GM23248 (cell line): ENCODE results near the gene KIAA1671. TPM values are rescaled to one million over a fixed set of nuclear protein-coding genes. Genes with fewer than 3 reads are reported as not detected.

ENCODE experiments used
- DNase-seq: peaks from one replicate; pipeline ENCODE4 v3.0.0-alpha.2; 2015
- H2AFZ ChIP-seq: fragments of 200-600 bp; sonication (generic); 2 replicates; pipeline ENCODE4 v1.6.1; 2016; ENCODE audit warnings: antibody characterized with exemption
- H3F3A ChIP-seq: fragments of 200-600 bp; sonication (generic); 2 replicates; pipeline ENCODE4 v1.6.1; 2016; ENCODE audit warnings: mild to moderate bottlenecking, antibody characterized with exemption, mixed run types; ENCODE audit not compliant: insufficient read depth
- H3K27ac ChIP-seq: fragments of 200-600 bp; sonication (generic); 2 replicates; pipeline ENCODE4 v1.5.1; 2016; ENCODE audit warnings: mild to moderate bottlenecking
- H3K27me3 ChIP-seq: fragments of 200-600 bp; sonication (generic); replicated peaks from 2 replicates; pipeline ENCODE4 v1.6.1; 2016; ENCODE audit warnings: mild to moderate bottlenecking; ENCODE audit not compliant: insufficient read depth
- H3K36me3 ChIP-seq: fragments of 200-600 bp; sonication (generic); 2 replicates; pipeline ENCODE4 v1.6.1; 2016; ENCODE audit warnings: low read depth, mild to moderate bottlenecking
- H3K4me1 ChIP-seq: fragments of 200-600 bp; sonication (generic); 2 replicates; pipeline ENCODE4 v1.6.1; 2016; ENCODE audit warnings: mild to moderate bottlenecking; ENCODE audit not compliant: insufficient read depth
- H3K4me2 ChIP-seq: fragments of 200-600 bp; sonication (generic); one replicate; pipeline ENCODE4 v1.6.1; 2016; ENCODE audit warnings: mild to moderate bottlenecking; ENCODE audit not compliant: unreplicated experiment
- H3K4me3 ChIP-seq: fragments of 200-600 bp; sonication (generic); 2 replicates; pipeline ENCODE4 v1.5.1; 2016; ENCODE audit warnings: mild to moderate bottlenecking
- H3K79me2 ChIP-seq: fragments of 200-600 bp; sonication (generic); 2 replicates; pipeline ENCODE4 v1.6.1; 2016; ENCODE audit warnings: mild to moderate bottlenecking; ENCODE audit not compliant: insufficient read depth
- H3K9ac ChIP-seq: fragments of 200-600 bp; sonication (generic); 2 replicates; pipeline ENCODE4 v1.6.1; 2016; ENCODE audit warnings: mild to moderate bottlenecking
- H3K9me2 ChIP-seq: fragments of 200-600 bp; sonication (generic); 2 replicates; pipeline ENCODE4 v1.6.1; 2016; ENCODE audit warnings: mixed run types, mild to moderate bottlenecking, moderate library complexity; ENCODE audit not compliant: insufficient read depth
- H3K9me3 ChIP-seq: fragments of 200-600 bp; sonication (generic); one replicate; pipeline ENCODE4 v1.6.1; 2017; ENCODE audit warnings: low read depth
- H4K20me1 ChIP-seq: fragments of 200-600 bp; sonication (generic); 2 replicates; pipeline ENCODE4 v1.6.0; 2016; ENCODE audit not compliant: insufficient read depth
- EZH2 ChIP-seq: fragments of 200-600 bp; sonication (generic); IDR thresholded peaks from 2 replicates; pipeline ENCODE4 v1.6.1; 2018; ENCODE audit warnings: antibody characterized with exemption, mild to moderate bottlenecking; ENCODE audit not compliant: insufficient read depth, poor library complexity, severe bottlenecking
- EZH2phosphoT487 ChIP-seq: fragments of 200-600 bp; sonication (generic); IDR thresholded peaks from 2 replicates; pipeline ENCODE4 v1.6.1; 2018; ENCODE audit warnings: antibody characterized with exemption, moderate library complexity, mild to moderate bottlenecking, low read depth; ENCODE audit not compliant: insufficient read depth
- WGBS, 2 experiments: methylation state at CpG; one replicate each; pipeline ENCODE4 v1.1.6; 2015 to 2017; ENCODE audit warnings: low lambda C conversion rate in 2 of 2, low coverage in 1 of 2; ENCODE audit errors: missing lambda C conversion rate in 2 of 2; 5-methylcytosine and 5-hydroxymethylcytosine counted together
- in situ Hi-C: fragments of 300-500 bp; cut with MboI; formaldehyde crosslinking; loops from 2 replicates; pipeline ENCODE4 v1.15.0; 2020
- polyA plus RNA-seq: library from polyadenylated mRNA; unstranded; fragments of >200 nt; fragmentation: Nextera tagmentation; extraction: Ambion mirVana; gene quantifications from 2 replicates; pipeline ENCODE4 v1.2.1, GENCODE V29; 2016
- total RNA-seq: library from RNA; depleted of rRNA; stranded (reverse); fragments of >200 nt; shearing (Covaris generic); gene quantifications from 2 replicates; pipeline ENCODE4 v1.2.3, GENCODE V29; 2014

KIAA1671 gene
- total and polyA plus RNA-seq, 2 experiments from 2014 or later, result 0.25 to 0.76 TPM

DNA sequence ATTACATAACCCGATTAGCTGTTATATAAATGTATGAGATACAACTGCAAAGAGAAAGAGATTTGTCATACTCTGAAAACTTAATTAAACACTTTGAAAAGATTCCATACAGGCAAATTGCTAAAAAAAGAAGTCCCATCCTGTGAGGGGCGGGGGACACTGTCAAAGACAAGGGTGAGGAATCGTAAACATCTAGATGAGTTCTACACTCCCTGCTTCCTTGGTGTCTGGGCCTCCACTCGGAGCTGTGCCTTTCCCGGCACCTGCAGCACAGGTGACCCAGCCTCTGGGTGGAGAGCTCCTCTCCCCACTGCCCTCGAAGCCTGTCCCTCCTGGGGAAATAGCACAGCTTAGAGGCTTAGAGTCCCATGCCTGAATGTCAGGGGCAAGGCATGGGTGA is 177.9 kb downstream of the KIAA1671 start:
- no peak overlapping the region for H3K27ac ChIP-seq
- H2AFZ ChIP-seq, result no peak overlapping the region
- H3K9me2 ChIP-seq, result no peaks in the 10 kb centered on the region
- DNase-seq, result no peak
- H3K4me1 ChIP-seq, result no peaks in the 10 kb centered on the region
- 47 to 59% methylated on average over 6 of the region's 6 CpGs for WGBS, 2 experiments
- no peaks in the 10 kb centered on the region for H3K9me3 ChIP-seq
- TF ChIP-seq EZH2 (no peak), EZH2phosphoT487 (no peak)
- H3F3A ChIP-seq, result no peaks in the 10 kb centered on the region
- H3K79me2 ChIP-seq, result no peaks in the 10 kb centered on the region
- no peak overlapping the region for H3K4me2 ChIP-seq
- no peaks in the 10 kb centered on the region for H3K27me3 ChIP-seq
- H3K36me3 ChIP-seq, result no peaks in the 10 kb centered on the region
- H4K20me1 ChIP-seq, result no peaks in the 10 kb centered on the region
- no peak overlapping the region for H3K9ac ChIP-seq
- H3K4me3 ChIP-seq, result no peak overlapping the region
- in situ Hi-C loops, result no loop called here

GRCh38 chr22:25131198-25131887 is 178.8 kb downstream of the KIAA1671 start:
- no peaks in the 10 kb centered on the region for H4K20me1 ChIP-seq
- H3K9ac ChIP-seq, result no peak overlapping the region
- H2AFZ ChIP-seq, result no peak overlapping the region
- H3K4me1 ChIP-seq, result no peaks in the 10 kb centered on the region
- H3K27me3 ChIP-seq, result no peaks in the 10 kb centered on the region
- in situ Hi-C loops, result no loop called here
- H3F3A ChIP-seq, result no peaks in the 10 kb centered on the region
- H3K36me3 ChIP-seq, result no peaks in the 10 kb centered on the region
- TF ChIP-seq EZH2, result no peak
- H3K4me2 ChIP-seq, result no peak overlapping the region
- no peak overlapping the region for H3K4me3 ChIP-seq
- WGBS, 2 experiments, result 40 to 45% methylated on average over 9 of the region's 9 CpGs
- no peaks in the 10 kb centered on the region for H3K9me2 ChIP-seq
- H3K79me2 ChIP-seq, result no peaks in the 10 kb centered on the region
- H3K9me3 ChIP-seq, result no peaks in the 10 kb centered on the region
- no peak for DNase-seq
- no peak overlapping the region for H3K27ac ChIP-seq

DNA sequence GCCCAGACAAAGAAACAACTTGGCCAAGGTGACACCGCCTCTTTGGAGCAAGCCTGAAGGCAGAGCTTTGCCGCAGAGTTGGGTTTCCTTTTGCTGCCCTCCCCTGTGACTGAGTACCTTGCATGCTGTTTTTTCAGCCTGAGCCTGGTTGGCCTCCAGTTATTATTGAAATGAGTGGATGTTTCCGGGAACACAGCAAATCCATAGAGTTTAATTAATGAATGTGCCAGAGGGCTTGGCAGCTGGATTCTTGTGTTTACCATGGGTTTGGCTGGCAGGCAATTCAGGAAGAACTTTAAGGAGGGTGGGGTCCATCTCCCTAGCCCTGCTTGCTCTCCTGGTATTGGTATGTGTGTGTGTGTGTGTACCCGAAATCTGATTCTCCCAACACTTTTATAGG is 181.5 kb downstream of the KIAA1671 start:
- Histone ChIP-seq H3K4me2 (no peak overlapping the region), H3K4me3 (no peak overlapping the region), H3K9ac (no peak overlapping the region), H3F3A (no peaks in the 10 kb centered on the region), H3K9me3 (no peaks in the 10 kb centered on the region), H3K9me2 (no peaks in the 10 kb centered on the region), H3K36me3 (no peaks in the 10 kb centered on the region), H3K27ac (no peak overlapping the region), H2AFZ (no peak overlapping the region), H4K20me1 (no peaks in the 10 kb centered on the region), H3K79me2 (no peaks in the 10 kb centered on the region), H3K4me1 (no peaks in the 10 kb centered on the region), H3K27me3 (no peaks in the 10 kb centered on the region)
- WGBS, 2 experiments, result 40 to 48% methylated on average over 4 of the region's 4 CpGs
- in situ Hi-C loops, result no loop called here
- no peak for TF ChIP-seq EZH2
- TF ChIP-seq EZH2phosphoT487, result no peak
- DNase-seq, result no peak

DNA sequence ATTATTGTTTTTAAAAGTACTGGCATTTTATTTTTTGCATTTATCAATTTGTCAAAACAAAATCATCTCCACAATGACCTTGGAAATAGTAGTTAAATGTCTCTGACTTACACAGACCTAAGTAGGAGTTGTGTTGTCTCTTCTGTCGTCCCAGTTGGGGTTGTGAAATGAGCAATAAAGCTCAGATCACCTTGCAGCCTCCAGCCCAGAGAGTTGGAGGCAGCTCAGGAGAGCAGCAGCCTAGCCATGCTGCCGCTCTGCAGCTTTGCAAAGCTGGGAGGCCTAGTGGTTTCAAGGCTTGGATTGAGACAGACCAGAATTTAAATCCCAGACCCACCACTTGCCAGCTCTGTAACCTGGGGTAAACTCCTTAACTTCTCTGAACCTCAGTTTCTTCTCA is 181.9 kb downstream of the KIAA1671 start:
- Histone ChIP-seq H3K4me2 (no peak overlapping the region), H3K27me3 (no peaks in the 10 kb centered on the region), H3K79me2 (no peaks in the 10 kb centered on the region), H3K36me3 (no peaks in the 10 kb centered on the region), H3K9me3 (no peaks in the 10 kb centered on the region), H2AFZ (no peak overlapping the region), H3K9me2 (no peaks in the 10 kb centered on the region), H4K20me1 (no peaks in the 10 kb centered on the region), H3K9ac (no peak overlapping the region), H3K4me1 (no peaks in the 10 kb centered on the region), H3F3A (no peaks in the 10 kb centered on the region), H3K27ac (no peak overlapping the region), H3K4me3 (no peak overlapping the region)
- DNase-seq, result no peak
- 49 to 52% methylated on average over 2 of the region's 2 CpGs for WGBS, 2 experiments
- in situ Hi-C loops, result no loop called here
- no peak for TF ChIP-seq EZH2phosphoT487

DNA sequence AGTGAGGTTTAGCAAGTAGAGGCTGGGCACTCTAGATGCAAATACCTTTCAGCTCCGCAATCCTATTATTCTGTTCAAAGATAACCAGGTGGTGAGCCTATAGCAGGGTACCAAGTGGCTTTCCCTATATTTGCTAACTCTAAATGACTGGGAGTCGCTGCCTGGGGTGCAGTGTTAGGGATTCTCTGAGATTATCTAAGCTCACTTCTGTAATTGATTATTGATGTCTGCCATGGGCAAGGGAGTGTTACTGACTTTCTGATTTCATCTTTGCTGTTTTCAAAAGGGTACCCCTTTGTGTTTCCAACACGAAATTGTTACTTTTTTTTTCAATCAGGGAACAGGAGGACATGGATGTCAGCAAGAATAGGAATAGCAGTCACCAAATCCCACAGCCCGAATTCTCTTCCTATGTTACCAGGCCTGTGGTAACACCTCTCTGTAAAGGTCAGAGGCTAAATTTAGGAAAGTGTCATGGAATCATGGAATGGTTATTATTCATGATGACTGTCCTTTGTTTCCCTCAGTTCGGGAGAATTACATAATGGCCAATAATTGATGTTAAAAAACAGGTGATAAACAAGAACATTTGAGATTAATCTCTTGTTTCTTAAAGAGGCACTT is 184.5 kb downstream of the KIAA1671 start:
- no peak overlapping the region for H3K4me2 ChIP-seq
- no peaks in the 10 kb centered on the region for H3K27me3 ChIP-seq
- 33 to 35% methylated on average over 5 of the region's 5 CpGs for WGBS, 2 experiments
- in situ Hi-C loops, result no loop called here
- no peak for TF ChIP-seq EZH2
- no peak for TF ChIP-seq EZH2phosphoT487
- no peaks in the 10 kb centered on the region for H3K79me2 ChIP-seq
- DNase-seq, result no peak
- no peaks in the 10 kb centered on the region for H4K20me1 ChIP-seq
- no peaks in the 10 kb centered on the region for H3K9me2 ChIP-seq
- no peaks in the 10 kb centered on the region for H3K36me3 ChIP-seq
- H3K9me3 ChIP-seq, result no peaks in the 10 kb centered on the region
- H3K4me3 ChIP-seq, result no peak overlapping the region
- no peak overlapping the region for H3K27ac ChIP-seq
- H3K4me1 ChIP-seq, result no peaks in the 10 kb centered on the region
- no peak overlapping the region for H2AFZ ChIP-seq
- no peak overlapping the region for H3K9ac ChIP-seq
- no peaks in the 10 kb centered on the region for H3F3A ChIP-seq
